PC-3 (cell line): ENCODE measurements around the gene SLC19A1. TPM values are rescaled to one million over a fixed set of nuclear protein-coding genes. Genes with fewer than 3 reads are reported as not detected.

Source experiments
- ATAC-seq: fragments of 200-7000 bp; cut with Tn5 transposase; 2 replicates; pipeline ENCODE4 v1.9.1; 2020; ENCODE audit warnings: mild to moderate bottlenecking, moderate library complexity
- BruUV-seq: library from RNA; stranded (reverse); fragments of 400-500 nt; replicated peaks from 2 replicates; lab custom pipeline; 2021; lab: Mats Ljungman, UMichigan
- CTCF ChIA-PET: fragments of 300-600 bp; sonication (Branson Sonifier 250); formaldehyde crosslinking; loops from one replicate; lab custom pipeline; 2022; ENCODE audit warnings: antibody characterized with exemption; lab: Charles Lee
- POLR2A ChIA-PET: fragments of 300-600 bp; sonication (Branson Sonifier 250); formaldehyde crosslinking; loops from one replicate; lab custom pipeline; 2022; ENCODE audit warnings: antibody characterized with exemption; ENCODE audit not compliant: unreplicated experiment; lab: Charles Lee
- DNase-seq: peaks from one replicate; pipeline ENCODE4 v3.0.0-alpha.2; 2015
- H2AFZ ChIP-seq: fragments of 300-600 bp; sonication (generic); 2 replicates; pipeline ENCODE4 v1.6.0; 2016; ENCODE audit warnings: antibody characterized with exemption, low read length
- H3F3A ChIP-seq: fragments of 300-600 bp; sonication (generic); one replicate; pipeline ENCODE4 v1.6.0; 2017; ENCODE audit warnings: antibody characterized with exemption, low read length, control low read depth, mild to moderate bottlenecking; ENCODE audit not compliant: unreplicated experiment
- H3K27ac ChIP-seq: fragments of 300-600 bp; sonication (generic); 2 replicates; pipeline ENCODE4 v1.5.1; 2016; ENCODE audit warnings: mild to moderate bottlenecking, low read length
- H3K27me3 ChIP-seq: fragments of 300-600 bp; sonication (generic); 2 replicates; pipeline ENCODE4 v1.6.1; 2016; ENCODE audit warnings: low read length, mixed read lengths
- H3K36me3 ChIP-seq: fragments of 300-600 bp; sonication (generic); 2 replicates; pipeline ENCODE4 v1.6.1; 2016; ENCODE audit warnings: low read depth, mixed run types, low read length, mixed read lengths
- H3K4me1 ChIP-seq: fragments of 300-600 bp; sonication (generic); 2 replicates; pipeline ENCODE4 v1.5.1; 2016; ENCODE audit warnings: low read length; ENCODE audit not compliant: insufficient read depth
- H3K4me2 ChIP-seq: fragments of 300-600 bp; sonication (generic); 2 replicates; pipeline ENCODE4 v1.6.0; 2016; ENCODE audit warnings: low read length
- H3K4me3 ChIP-seq: fragments of 300-600 bp; sonication (generic); 2 replicates; pipeline ENCODE4 v1.5.1; 2016; ENCODE audit warnings: mild to moderate bottlenecking, low read length, mixed read lengths
- H3K79me2 ChIP-seq: fragments of 300-600 bp; sonication (generic); 2 replicates; pipeline ENCODE4 v1.6.1; 2017; ENCODE audit warnings: low read length, mixed read lengths
- H3K9ac ChIP-seq: fragments of 300-600 bp; sonication (generic); 2 replicates; pipeline ENCODE4 v1.6.0; 2016; ENCODE audit warnings: mild to moderate bottlenecking, low read length
- H3K9me2 ChIP-seq: fragments of 300-600 bp; sonication (generic); replicated peaks from 2 replicates; pipeline ENCODE4 v1.6.1; 2016; ENCODE audit warnings: mixed run types, low read length, mixed read lengths
- H3K9me3 ChIP-seq: fragments of 300-600 bp; sonication (generic); 2 replicates; pipeline ENCODE4 v1.6.1; 2016; ENCODE audit warnings: low read length, mixed read lengths
- H4K20me1 ChIP-seq: fragments of 300-600 bp; sonication (generic); 2 replicates; pipeline ENCODE4 v1.6.1; 2016; ENCODE audit warnings: low read length, mixed read lengths
- CTCF ChIP-seq: fragments of 300-600 bp; sonication (generic); conservative IDR thresholded peaks from 2 replicates; pipeline ENCODE4 v1.5.1; 2017; ENCODE audit warnings: antibody characterized with exemption, low read depth, mild to moderate bottlenecking, low read length
- EZH2 ChIP-seq: fragments of 300-600 bp; sonication (generic); IDR thresholded peaks from one replicate; pipeline ENCODE4 v1.6.1; 2017; ENCODE audit warnings: antibody characterized with exemption, mild to moderate bottlenecking, low read length; ENCODE audit not compliant: unreplicated experiment
- EZH2phosphoT487 ChIP-seq: fragments of 300-600 bp; sonication (generic); IDR thresholded peaks from 2 replicates; pipeline ENCODE4 v1.6.1; 2018; ENCODE audit warnings: mild to moderate bottlenecking, antibody characterized with exemption, low read length, borderline replicate concordance
- intact Hi-C: fragments of 100-400 bp; cut with micrococcal nuclease; formaldehyde crosslinking; loops from 2 replicates; pipeline ENCODE4 v1.9.0; 2023
- total RNA-seq: library from RNA; depleted of rRNA; stranded (reverse); fragments of >200 nt; gene quantifications from 2 replicates; pipeline ENCODE4 v1.2.3, GENCODE V29; 2014

Gene SLC19A1
- total RNA-seq, 1 experiment from 2014 or later: 54.2 TPM

GRCh38 chr21:45461806-45462341 is 80.4 kb downstream of the SLC19A1 start:
- H4K20me1 ChIP-seq: no peaks in the 10 kb centered on the region

GRCh38 chr21:45461369-45461750 is 80.9 kb downstream of the SLC19A1 start:
- H2AFZ ChIP-seq: no peak overlapping the region
- no peak overlapping the region for H3K27ac ChIP-seq
- no peak overlapping the region for H3K4me2 ChIP-seq
- 0 out of 2 replicates have a peak, but pooled peaks cover 5% of the 10 kb centered on the region for H3K36me3 ChIP-seq
- H3K79me2 ChIP-seq: no peaks in the 10 kb centered on the region
- BruUV-seq: no TSS peak
- CTCF ChIA-PET: no interaction called here
- H3K9me3 ChIP-seq: no peaks in the 10 kb centered on the region
- DNase-seq (no peak), ATAC-seq (no peak)
- H3K9me2 ChIP-seq: no peaks in the 10 kb centered on the region
- no peaks in the 10 kb centered on the region for H3K27me3 ChIP-seq
- H3K9ac ChIP-seq: no peak overlapping the region
- H3K4me3 ChIP-seq: no peak overlapping the region
- H4K20me1 ChIP-seq: no peaks in the 10 kb centered on the region
- TF ChIP-seq EZH2 (no peak), EZH2phosphoT487 (no peak), CTCF (no peak)
- H3K4me1 ChIP-seq: peaks cover 12% of the 10 kb centered on the region
- no peaks in the 10 kb centered on the region for H3F3A ChIP-seq
- intact Hi-C loops: no loop called here
- POLR2A ChIA-PET: no interaction called here

More at GRCh38 chr21:45461806-45462341, 80.4 kb downstream of the SLC19A1 start:
- DNase-seq (no peak), ATAC-seq (no peak)
- Histone ChIP-seq H2AFZ (no peak overlapping the region), H3K9me3 (no peaks in the 10 kb centered on the region), H3F3A (no peaks in the 10 kb centered on the region), H3K27ac (no peak overlapping the region), H3K79me2 (no peaks in the 10 kb centered on the region), H3K4me1 (peaks cover 15% of the 10 kb centered on the region), H3K4me3 (no peak overlapping the region), H3K9ac (no peak overlapping the region), H3K36me3 (0 out of 2 replicates have a peak, but pooled peaks cover 5% of the 10 kb centered on the region), H3K9me2 (no peaks in the 10 kb centered on the region), H3K27me3 (no peaks in the 10 kb centered on the region), H3K4me2 (no peak overlapping the region)
- intact Hi-C loops: no loop called here
- ChIA-PET POLR2A (no interaction called here), CTCF (interaction anchor here (0.7 kb wide), 1 partner anchor 321 kb away, joined by 3 read pairs; no protein-coding TSS in a partner anchor)
- BruUV-seq: no TSS peak
- TF ChIP-seq EZH2phosphoT487 (no peak), EZH2 (no peak), CTCF (no peak)
